K562 (cell line): ENCODE data around the gene SETDB1. TPM values are rescaled to one million over a fixed set of nuclear protein-coding genes. Genes with fewer than 3 reads are reported as not detected.

ENCODE experiments used
- ATAC-seq: fragments of 200-7000 bp; cut with Tn5 transposase; 3 replicates; pipeline ENCODE4 v1.9.1; 2020; ENCODE audit warnings: moderate library complexity
- BruUV-seq: library from RNA; stranded (reverse); fragments of 400-500 nt; replicated peaks from 2 replicates; lab custom pipeline; 2021; lab: Mats Ljungman, UMichigan
- CTCF ChIA-PET: fragments of 300-600 bp; formaldehyde crosslinking; extraction: SDS; loops from one replicate; lab custom pipeline; 2021; ENCODE audit warnings: low intra/inter-chr PET ratio; lab: Yijun Ruan, JAX
- POLR2A ChIA-PET: fragments of 300-600, 350-650 bp; sonication (Branson Sonifier 250); formaldehyde crosslinking; extraction: SDS; loops from one replicate; lab custom pipeline; 2021; ENCODE audit warnings: antibody characterized with exemption, inconsistent platforms; lab: Yijun Ruan, JAX
- DNase-seq, 4 experiments: peaks; one replicate each; pipeline versions ENCODE4 v3.0.0 to v3.0.0-alpha.2; 2011 to 2018; ENCODE audit warnings: low spot score in 3 of 4, mixed read lengths in 3 of 4; ENCODE audit errors: extremely low read depth in 1 of 4
- FAIRE-seq: peaks from 2 replicates; lab custom pipeline; 2011; peaks lifted over from hg19 to GRCh38; lab: Jason Lieb, UNC
- H2AFZ ChIP-seq: 2 replicates; pipeline ENCODE4 v1.6.0; 2011; ENCODE audit warnings: low read depth, low read length, control low read depth, inconsistent platforms
- H3K27ac ChIP-seq: fragments of 200-600 bp; 3 replicates; pipeline ENCODE4 v1.8.0; 2011; ENCODE audit warnings: low read depth, mild to moderate bottlenecking, control low read depth, inconsistent platforms, low read length, moderate library complexity, mixed read lengths; ENCODE audit errors: extremely low read depth
- H3K27me3 ChIP-seq, 2 experiments: fragments of 300-600 bp in 1 of 2; 2 replicates in 1 of 2; 3 replicates in 1 of 2; pipeline versions ENCODE4 v1.6.0 to v1.8.0; 2011; ENCODE audit warnings: inconsistent platforms in 2 of 2, low read length in 2 of 2, mild to moderate bottlenecking in 1 of 2, mixed read lengths in 1 of 2, moderate library complexity in 1 of 2; ENCODE audit not compliant: control insufficient read depth in 2 of 2, insufficient read depth in 2 of 2
- H3K36me3 ChIP-seq: fragments of 300-600 bp; 3 replicates; pipeline ENCODE4 v1.8.0; 2011; ENCODE audit warnings: mild to moderate bottlenecking, low read length, inconsistent platforms; ENCODE audit not compliant: control insufficient read depth, insufficient read depth
- H3K4me1 ChIP-seq, 2 experiments: fragments of 200-600 bp in 1 of 2; replicated peaks in 1 of 2; 2 replicates in 1 of 2; 3 replicates in 1 of 2; pipeline versions ENCODE4 v1.5.1 to v1.8.0; 2011; ENCODE audit warnings: inconsistent platforms in 2 of 2, low read length in 2 of 2, mild to moderate bottlenecking in 1 of 2, mixed read lengths in 1 of 2, moderate library complexity in 1 of 2; ENCODE audit not compliant: control insufficient read depth in 2 of 2, insufficient read depth in 2 of 2
- H3K4me2 ChIP-seq: 2 replicates; pipeline ENCODE4 v1.6.1; 2011; ENCODE audit warnings: low read length, control low read depth, inconsistent platforms, mixed read lengths; ENCODE audit not compliant: insufficient read depth
- H3K4me3 ChIP-seq: fragments of 200-600 bp; sonication (generic), shearing (Covaris generic); 2 replicates; pipeline ENCODE4 v1.5.1; 2016; ENCODE audit warnings: control low read depth, inconsistent platforms
- H3K79me2 ChIP-seq: fragments of 200-600 bp; 3 replicates; pipeline ENCODE4 v1.8.0; 2011; ENCODE audit warnings: low read length, inconsistent platforms; ENCODE audit not compliant: control insufficient read depth, insufficient read depth
- H3K9ac ChIP-seq, 2 experiments: 2 replicates each; pipeline versions ENCODE4 v1.6.0 to v1.6.1; 2011; ENCODE audit warnings: low read depth in 2 of 2, low read length in 2 of 2, control low read depth in 1 of 2, inconsistent platforms in 1 of 2, mild to moderate bottlenecking in 1 of 2, mixed read lengths in 1 of 2; ENCODE audit not compliant: insufficient read depth in 1 of 2
- H3K9me1 ChIP-seq: one replicate; pipeline ENCODE4 v1.6.0; 2011; ENCODE audit warnings: inconsistent platforms, mild to moderate bottlenecking, low read length, moderate library complexity; ENCODE audit not compliant: control insufficient read depth, insufficient read depth
- H3K9me3 ChIP-seq: replicated peaks from 2 replicates; pipeline ENCODE4 v1.5.1; 2011; ENCODE audit warnings: low read depth, low read length, inconsistent platforms; ENCODE audit not compliant: control insufficient read depth, insufficient read depth
- H4K20me1 ChIP-seq: replicated peaks from 2 replicates; pipeline ENCODE4 v1.6.1; 2011; ENCODE audit warnings: low read length, inconsistent platforms, mixed read lengths; ENCODE audit not compliant: control insufficient read depth, insufficient read depth
- CEBPG ChIP-seq, 3 experiments: fragments of 200-800 bp in 1 of 3; sonication (Bioruptor generic) in 1 of 3; sonication (generic) in 1 of 3; formaldehyde crosslinking in 1 of 3; IDR thresholded peaks in 2 of 3; conservative IDR thresholded peaks in 1 of 3; 2 replicates each; pipeline versions ENCODE4 v1.6.1 to v1.8.0; 2016 to 2022; ENCODE audit warnings: missing compliant biosample characterization in 2 of 3, missing genetic modification characterization in 2 of 3, mild to moderate bottlenecking in 1 of 3, missing genetic modification reagents in 1 of 3
- NR4A1 ChIP-seq, 2 experiments: fragments of 250-450 bp in 1 of 2; fragments of 450-650 bp in 1 of 2; sonication (Bioruptor Pico) in 1 of 2; IDR thresholded peaks; 2 replicates each; pipeline versions ENCODE4 v1.4.0 to v1.6.1; 2016 to 2020; ENCODE audit warnings: mild to moderate bottlenecking in 2 of 2, missing compliant biosample characterization in 1 of 2, missing genetic modification characterization in 1 of 2, moderate library complexity in 1 of 2
- ZNF175 ChIP-seq: fragments of 200-800 bp; sonication (Bioruptor generic); IDR thresholded peaks from 2 replicates; pipeline ENCODE4 v1.6.1; 2016; ENCODE audit warnings: low read depth, mild to moderate bottlenecking, missing genetic modification characterization, missing compliant biosample characterization
- ZNF282 ChIP-seq: sonication (generic); formaldehyde crosslinking; IDR thresholded peaks from 2 replicates; pipeline ENCODE4 v1.8.1; 2023; ENCODE audit warnings: missing genetic modification reagents
- WGBS: fragments of 100-300 bp; shearing (Covaris generic); methylation state at CpG from one replicate; pipeline ENCODE4 v1.1.6; 2016; ENCODE audit warnings: low coverage, mixed read lengths; ENCODE audit not compliant: insufficient coverage; ENCODE audit errors: missing lambda C conversion rate; 5-methylcytosine and 5-hydroxymethylcytosine counted together
- in situ Hi-C: fragments of 300-500 bp; cut with MboI; formaldehyde crosslinking; loops from 4 replicates; pipeline ENCODE4 v1.15.0; 2018; ENCODE audit warnings: inconsistent platforms, mixed read lengths
- intact Hi-C: fragments of 100-400 bp; cut with micrococcal nuclease; formaldehyde crosslinking; loops from 2 replicates; pipeline ENCODE4 v1.14.2; 2022
- polyA plus RNA-seq, 8 experiments: library from polyadenylated mRNA; depleted of rRNA in 4 of 8; stranded (reverse) in 5 of 8; unstranded in 3 of 8; fragments of >200 nt; fragmentation: Nextera tagmentation in 2 of 8; fragmentation: Illumina TruSeq in 1 of 8; extraction: Ambion mirVana in 2 of 8; extraction: Trizol in 1 of 8; gene quantifications; 2 replicates each; pipeline versions ENCODE4 v1.2.1 to v1.2.3, GENCODE V29; 2011 to 2014; ENCODE audit warnings: inconsistent platforms in 1 of 8, missing spikeins in 1 of 8
- total RNA-seq, 7 experiments: library from RNA; depleted of rRNA in 6 of 7; stranded (reverse); fragments of >200 nt in 6 of 7; fragmentation: Illumina TruSeq in 2 of 7; extraction: Trizol in 2 of 7; gene quantifications; 2 replicates each; pipeline versions ENCODE4 v1.2.1 to v1.2.3, GENCODE V29; 2011 to 2021; ENCODE audit warnings: low replicate concordance in 1 of 7

Gene SETDB1
- total and polyA plus RNA-seq, 9 of the 15 experiments (the other 6 are each of a cell fraction or from before 2014, with no cell fraction given): 21.5 to 64.4 (median 42.0) TPM

GRCh38 chr1:150881331-150882070 lies 44.7 kb upstream of the SETDB1 start:
- Histone ChIP-seq H4K20me1 (no peaks in the 10 kb centered on the region), H3K79me2 (no peaks in the 10 kb centered on the region), H3K4me3 (no peak overlapping the region), H3K9ac (no peak overlapping the region), H3K36me3 (no peaks in the 10 kb centered on the region), H3K9me3 (no peaks in the 10 kb centered on the region), H3K27me3 (no peaks in the 10 kb centered on the region), H3K9me1 (no peaks in the 10 kb centered on the region), H2AFZ (peak overlapping the region; percentile 45), H3K4me2 (no peak overlapping the region), H3K4me1 (peaks cover 0 to 4% of the 10 kb centered on the region in 2 experiments; a peak in 2 of 5 replicates), H3K27ac (no peak overlapping the region)
- intact Hi-C loops: no loop called here
- in situ Hi-C loops: no loop called here
- no TSS peak for BruUV-seq
- ChIA-PET CTCF (no interaction called here), POLR2A (no interaction called here)
- no peak for ATAC-seq
- FAIRE-seq: no peak
- no peak for TF ChIP-seq NR4A1 (CRISPR knock-in tag; IDR thresholded peaks at IDR 0.05)
- TF ChIP-seq NR4A1 (tag; IDR thresholded peaks at IDR 0.05): no peak
- no peak for TF ChIP-seq ZNF175
- TF ChIP-seq CEBPG (CRISPR knock-in tag; IDR thresholded peaks at IDR 0.05): no peak
- 0 out of 4 replicates have a peak, but pooled peaks of 1 of the 2 experiments have one; percentile 10 for TF ChIP-seq CEBPG (tag; conservative IDR thresholded peaks at IDR 0.05 in 1 of 2, IDR thresholded peaks at IDR 0.05 in 1 of 2)
- TF ChIP-seq ZNF282: no peak
- WGBS: 56% methylated on average over 2 of the region's 2 CpGs
- DNase-seq: no peak
